Measurements from ENCODE around the gene GTF2A1L. TPM values are rescaled to one million over a fixed set of nuclear protein-coding genes. Genes with fewer than 3 reads are reported as not detected.
"Not testable (repeated sequence)": the region's sequence is repeated elsewhere in the genome, so short reads cannot be mapped to it uniquely, and the experiment has no call there.

GTF2A1L gene
- total and polyA plus RNA-seq, 9 donors: 2.1 to 13.8 (median 3.6) TPM; not detected in 3

- 90 to 95% (median 92%) methylated on average over 2 of the region's 2 CpGs for WGBS, 3 donors
- intact Hi-C loops (cut with DNase I): no loop called here
Observed at GRCh38 chr2:48619526-48619925, 1.9 kb downstream of the GTF2A1L start.

GRCh38 chr2:48620604-48621003 lies 2.9 kb downstream of the GTF2A1L start:
- DNase-seq: no peak
- intact Hi-C loops (cut with DNase I): no loop called here
- no peaks in the 10 kb centered on the region for H3K4me1 ChIP-seq (ENCODE audit: insufficient read depth)
- H3K4me3 ChIP-seq: no peak overlapping the region
- TF ChIP-seq EP300 (IDR thresholded peaks at IDR 0.05): no peak
- no peak for TF ChIP-seq POLR2A (IDR thresholded peaks at IDR 0.05)
- no peak for TF ChIP-seq CTCF (IDR thresholded peaks at IDR 0.05)
- H3K27me3 ChIP-seq: no peaks in the 10 kb centered on the region
- 94 to 99% (median 97%) methylated on average over 7 of the region's 7 CpGs for WGBS, 3 donors
- no peaks in the 10 kb centered on the region for H3K36me3 ChIP-seq
- no peaks in the 10 kb centered on the region for H3K9me3 ChIP-seq
- no peak overlapping the region for H3K27ac ChIP-seq

More at GRCh38 chr2:48619526-48619925, 1.9 kb downstream of the GTF2A1L start:
- no peaks in the 10 kb centered on the region for H3K36me3 ChIP-seq
- no peak overlapping the region for H3K27ac ChIP-seq
- H3K4me1 ChIP-seq (ENCODE audit: insufficient read depth): no peaks in the 10 kb centered on the region
- no peak overlapping the region for H3K4me3 ChIP-seq
- DNase-seq: no peak
- TF ChIP-seq POLR2A (IDR thresholded peaks at IDR 0.05) (no peak), EP300 (IDR thresholded peaks at IDR 0.05) (no peak), CTCF (IDR thresholded peaks at IDR 0.05) (no peak)
- H3K27me3 ChIP-seq: no peaks in the 10 kb centered on the region
- H3K9me3 ChIP-seq: no peaks in the 10 kb centered on the region

GRCh38 chr2:48622691-48623090 lies 5.0 kb downstream of the GTF2A1L start:
- not testable (repeated sequence) for H3K27ac ChIP-seq; H3K4me1 ChIP-seq (ENCODE audit: insufficient read depth); H3K27me3 ChIP-seq; H3K4me3 ChIP-seq; H3K9me3 ChIP-seq; H3K36me3 ChIP-seq; DNase-seq
- intact Hi-C loops (cut with DNase I): loop anchor here in 1 of 4 donors (1.0 kb wide), 1 partner anchor 9 kb away; no protein-coding TSS in a partner anchor
- 84 to 89% (median 88%) methylated on average over 5 of the region's 5 CpGs for WGBS, 3 donors

GRCh38 chr2:48624696-48625095 lies 7.0 kb downstream of the GTF2A1L start:
- no peak for TF ChIP-seq CTCF (IDR thresholded peaks at IDR 0.05)
- TF ChIP-seq EP300 (IDR thresholded peaks at IDR 0.05): no peak
- no peak for TF ChIP-seq POLR2A (IDR thresholded peaks at IDR 0.05)
- intact Hi-C loops (cut with DNase I): no loop called here
- H3K27me3 ChIP-seq: no peaks in the 10 kb centered on the region
- no peaks in the 10 kb centered on the region for H3K36me3 ChIP-seq
- DNase-seq: no peak
- no peaks in the 10 kb centered on the region for H3K9me3 ChIP-seq
- H3K4me3 ChIP-seq: no peak overlapping the region
- no peaks in the 10 kb centered on the region for H3K4me1 ChIP-seq (ENCODE audit: insufficient read depth)
- H3K27ac ChIP-seq: no peak overlapping the region
- WGBS, 3 donors: 78 to 87% (median 81%) methylated on average over 2 of the region's 2 CpGs

GRCh38 chr2:48626047-48626446 lies 8.4 kb downstream of the GTF2A1L start:
- H3K36me3 ChIP-seq: no peaks in the 10 kb centered on the region
- intact Hi-C loops (cut with DNase I): no loop called here

More at GRCh38 chr2:48626047-48626446, 8.4 kb downstream of the GTF2A1L start:
- no peak overlapping the region for H3K27ac ChIP-seq
- H3K27me3 ChIP-seq: no peaks in the 10 kb centered on the region
- DNase-seq: no peak
- no peaks in the 10 kb centered on the region for H3K4me1 ChIP-seq (ENCODE audit: insufficient read depth)
- no peak overlapping the region for H3K4me3 ChIP-seq
- TF ChIP-seq CTCF (IDR thresholded peaks at IDR 0.05) (no peak), POLR2A (IDR thresholded peaks at IDR 0.05) (no peak), EP300 (IDR thresholded peaks at IDR 0.05) (no peak)
- no peaks in the 10 kb centered on the region for H3K9me3 ChIP-seq
